ENCODE results near the gene PDIA2. TPM values are rescaled to one million over a fixed set of nuclear protein-coding genes. Genes with fewer than 3 reads are reported as not detected.

PDIA2 gene
- total and polyA plus RNA-seq, 10 of the 15 experiments (the other 5 are each of a cell fraction or from before 2014, with no cell fraction given) = 0.11 to 0.36 TPM; not detected in 8

- TF ChIP-seq, protein P1, sequence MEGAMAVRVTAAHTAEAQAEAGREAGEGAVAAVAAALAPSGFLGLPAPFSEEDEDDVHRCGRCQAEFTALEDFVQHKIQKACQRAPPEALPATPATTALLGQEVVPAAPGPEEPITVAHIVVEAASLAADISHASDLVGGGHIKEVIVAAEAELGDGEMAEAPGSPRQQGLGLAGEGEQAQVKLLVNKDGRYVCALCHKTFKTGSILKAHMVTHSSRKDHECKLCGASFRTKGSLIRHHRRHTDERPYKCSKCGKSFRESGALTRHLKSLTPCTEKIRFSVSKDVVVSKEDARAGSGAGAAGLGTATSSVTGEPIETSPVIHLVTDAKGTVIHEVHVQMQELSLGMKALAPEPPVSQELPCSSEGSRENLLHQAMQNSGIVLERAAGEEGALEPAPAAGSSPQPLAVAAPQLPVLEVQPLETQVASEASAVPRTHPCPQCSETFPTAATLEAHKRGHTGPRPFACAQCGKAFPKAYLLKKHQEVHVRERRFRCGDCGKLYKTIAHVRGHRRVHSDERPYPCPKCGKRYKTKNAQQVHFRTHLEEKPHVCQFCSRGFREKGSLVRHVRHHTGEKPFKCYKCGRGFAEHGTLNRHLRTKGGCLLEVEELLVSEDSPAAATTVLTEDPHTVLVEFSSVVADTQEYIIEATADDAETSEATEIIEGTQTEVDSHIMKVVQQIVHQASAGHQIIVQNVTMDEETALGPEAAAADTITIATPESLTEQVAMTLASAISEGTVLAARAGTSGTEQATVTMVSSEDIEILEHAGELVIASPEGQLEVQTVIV (IDR thresholded peaks at IDR 0.05; ENCODE audit: borderline replicate concordance, partially characterized antibody) = no peak
Measured at GRCh38 chr16:287981-288920, 5.3 kb downstream of the PDIA2 start (continued).

DNA sequence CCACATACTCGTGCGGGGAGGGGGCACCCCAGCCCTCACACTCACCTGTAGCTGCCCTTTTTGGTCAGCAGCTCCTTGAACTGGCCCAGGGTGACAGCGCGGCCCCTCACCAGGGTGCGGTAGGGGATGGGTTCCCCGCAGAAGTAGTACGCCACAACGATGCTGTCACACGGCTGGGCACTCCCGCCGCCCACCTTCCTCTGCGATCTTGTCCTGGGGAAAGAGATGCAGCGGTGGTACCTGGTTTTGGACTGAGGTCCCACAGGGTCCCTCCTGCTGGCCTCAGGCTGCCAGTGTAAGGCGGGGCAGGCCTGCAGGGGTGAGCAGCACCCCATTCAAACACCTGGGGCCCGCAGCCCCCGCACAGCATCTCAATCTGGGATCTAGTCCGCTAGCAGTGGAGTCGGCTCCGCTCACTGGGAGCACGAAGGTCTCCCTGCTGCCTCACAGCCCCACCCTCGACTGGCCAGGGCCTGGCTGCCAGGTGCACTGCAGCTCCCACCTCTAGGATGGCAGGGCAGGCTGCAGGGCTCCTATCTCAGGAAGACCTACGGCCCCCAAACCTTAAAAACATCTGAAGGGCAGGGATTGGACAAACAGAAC is 6.5 kb downstream of the PDIA2 start:
- FAIRE-seq = no peak
- no peak for ATAC-seq
- H3K79me2 ChIP-seq (ENCODE audit: control insufficient read depth, insufficient read depth, low read length) = no peaks in the 10 kb centered on the region
- intact Hi-C loops (cut with micrococcal nuclease; ENCODE audit: unreplicated experiment) = no loop called here
- TF ChIP-seq BACH1 (IDR thresholded peaks at IDR 0.05; ENCODE audit: borderline replicate concordance) (no peak), BRCA1 (IDR thresholded peaks at IDR 0.05; ENCODE audit: low read depth, low read length) (no peak), CREM (IDR thresholded peaks at IDR 0.05; ENCODE audit: low read depth) (no peak), CHD2 (IDR thresholded peaks at IDR 0.05; ENCODE audit: borderline replicate concordance, low read depth, low read length) (no peak), ZBED1 (IDR thresholded peaks at IDR 0.05; ENCODE audit: borderline replicate concordance) (no peak), FOXK2 (IDR thresholded peaks at IDR 0.05) (no peak), SUZ12 (IDR thresholded peaks at IDR 0.05; ENCODE audit: unreplicated experiment) (no peak), TCF3 (IDR thresholded peaks at IDR 0.05; ENCODE audit: borderline replicate concordance, insufficient read depth, low read depth, low read length) (no peak), SMAD5 (IDR thresholded peaks at IDR 0.05; ENCODE audit: low read depth) (no peak), SP1 (IDR thresholded peaks at IDR 0.05; ENCODE audit: low read depth, low read length) (no peak), MAX (IDR thresholded peaks at IDR 0.05; ENCODE audit: low read depth, low read length) (no peak)
- TF ChIP-seq, protein P2, sequence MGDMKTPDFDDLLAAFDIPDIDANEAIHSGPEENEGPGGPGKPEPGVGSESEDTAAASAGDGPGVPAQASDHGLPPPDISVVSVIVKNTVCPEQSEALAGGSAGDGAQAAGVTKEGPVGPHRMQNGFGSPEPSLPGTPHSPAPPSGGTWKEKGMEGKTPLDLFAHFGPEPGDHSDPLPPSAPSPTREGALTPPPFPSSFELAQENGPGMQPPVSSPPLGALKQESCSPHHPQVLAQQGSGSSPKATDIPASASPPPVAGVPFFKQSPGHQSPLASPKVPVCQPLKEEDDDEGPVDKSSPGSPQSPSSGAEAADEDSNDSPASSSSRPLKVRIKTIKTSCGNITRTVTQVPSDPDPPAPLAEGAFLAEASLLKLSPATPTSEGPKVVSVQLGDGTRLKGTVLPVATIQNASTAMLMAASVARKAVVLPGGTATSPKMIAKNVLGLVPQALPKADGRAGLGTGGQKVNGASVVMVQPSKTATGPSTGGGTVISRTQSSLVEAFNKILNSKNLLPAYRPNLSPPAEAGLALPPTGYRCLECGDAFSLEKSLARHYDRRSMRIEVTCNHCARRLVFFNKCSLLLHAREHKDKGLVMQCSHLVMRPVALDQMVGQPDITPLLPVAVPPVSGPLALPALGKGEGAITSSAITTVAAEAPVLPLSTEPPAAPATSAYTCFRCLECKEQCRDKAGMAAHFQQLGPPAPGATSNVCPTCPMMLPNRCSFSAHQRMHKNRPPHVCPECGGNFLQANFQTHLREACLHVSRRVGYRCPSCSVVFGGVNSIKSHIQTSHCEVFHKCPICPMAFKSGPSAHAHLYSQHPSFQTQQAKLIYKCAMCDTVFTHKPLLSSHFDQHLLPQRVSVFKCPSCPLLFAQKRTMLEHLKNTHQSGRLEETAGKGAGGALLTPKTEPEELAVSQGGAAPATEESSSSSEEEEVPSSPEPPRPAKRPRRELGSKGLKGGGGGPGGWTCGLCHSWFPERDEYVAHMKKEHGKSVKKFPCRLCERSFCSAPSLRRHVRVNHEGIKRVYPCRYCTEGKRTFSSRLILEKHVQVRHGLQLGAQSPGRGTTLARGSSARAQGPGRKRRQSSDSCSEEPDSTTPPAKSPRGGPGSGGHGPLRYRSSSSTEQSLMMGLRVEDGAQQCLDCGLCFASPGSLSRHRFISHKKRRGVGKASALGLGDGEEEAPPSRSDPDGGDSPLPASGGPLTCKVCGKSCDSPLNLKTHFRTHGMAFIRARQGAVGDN (IDR thresholded peaks at IDR 0.05) = no peak
- WGBS (ENCODE audit: insufficient coverage, insufficient replicate concordance, low lambda C conversion rate, missing lambda C conversion rate) = 88% methylated on average over 22 of the region's 22 CpGs
- no peak overlapping the region for H3K4me2 ChIP-seq (ENCODE audit: control insufficient read depth, insufficient read depth)
- no TSS peak for BruUV-seq (replicated peaks)
- no peaks in the 10 kb centered on the region for H3K27me3 ChIP-seq (replicated peaks in 1 of 2; ENCODE audit: control insufficient read depth in 2 of 2, insufficient read depth in 2 of 2, low read length in 1 of 2)
- SMC1A ChIA-PET (ENCODE audit: uncharacterized antibody, unreplicated experiment) = no interaction called here
- H3K27ac ChIP-seq (ENCODE audit: control insufficient read depth, insufficient read depth) = no peak overlapping the region
- H2AFZ ChIP-seq (ENCODE audit: control insufficient read depth, low read depth, low read length) = no peak overlapping the region
- CTCF ChIA-PET = no interaction called here
- H3K9ac ChIP-seq (ENCODE audit: control insufficient read depth, insufficient read depth, low read length) = no peak overlapping the region
- no peaks in the 10 kb centered on the region for H4K20me1 ChIP-seq (ENCODE audit: control insufficient read depth, insufficient read depth)
- H3K4me1 ChIP-seq (ENCODE audit: control insufficient read depth, insufficient read depth, low read length) = no peaks in the 10 kb centered on the region
- H3K9me3 ChIP-seq (replicated peaks; ENCODE audit: control insufficient read depth, insufficient read depth, low read length) = no peaks in the 10 kb centered on the region
- peaks cover 0 to 13% of the 10 kb centered on the region in 2 experiments; a peak in 2 of 4 replicates for H3K36me3 ChIP-seq (ENCODE audit: control insufficient read depth in 2 of 2, insufficient read depth in 2 of 2, low read length in 1 of 2)
- DNase-seq (ENCODE audit: low read depth, low spot score) = no peak
- in situ Hi-C loops (cut with MboI) = no loop called here
- RAD21 ChIA-PET (ENCODE audit: unreplicated experiment) = no interaction called here
- H3K4me3 ChIP-seq = no peak overlapping the region
- POLR2A ChIA-PET = no interaction called here
